Measurements from ENCODE around the gene KDM5C. TPM values are rescaled to one million over a fixed set of nuclear protein-coding genes. Genes with fewer than 3 reads are reported as not detected.
"Not testable (repeated sequence)": the region's sequence is repeated elsewhere in the genome, so short reads cannot be mapped to it uniquely, and the experiment has no call there.

KDM5C gene
- total and polyA plus RNA-seq, 9 of the 15 experiments (the other 6 are each of a cell fraction or from before 2014, with no cell fraction given), result 0.62 to 136 (median 52.4) TPM

- intact Hi-C loops (cut with micrococcal nuclease), result no loop called here
- 64% methylated on average over 3 of the region's 3 CpGs for WGBS (ENCODE audit: insufficient coverage, low coverage, missing lambda C conversion rate)
- Histone ChIP-seq H3K4me2 (ENCODE audit: insufficient read depth, low read length) (no peak overlapping the region), H3K9ac (ENCODE audit: insufficient read depth in 1 of 2, low read depth in 2 of 2, low read length in 2 of 2) (no peak overlapping the region), H3K9me3 (replicated peaks; ENCODE audit: control insufficient read depth, insufficient read depth, low read depth, low read length) (no peaks in the 10 kb centered on the region), H2AFZ (ENCODE audit: low read depth, low read length) (no peak overlapping the region), H3K4me1 (replicated peaks in 1 of 2; ENCODE audit: control insufficient read depth in 2 of 2, insufficient read depth in 2 of 2, low read length in 2 of 2) (no peaks in the 10 kb centered on the region), H3K27ac (ENCODE audit: extremely low read depth, low read depth, low read length) (no peak overlapping the region), H3K4me3 (no peak overlapping the region), H4K20me1 (replicated peaks; ENCODE audit: control insufficient read depth, insufficient read depth, low read length) (no peaks in the 10 kb centered on the region), H3K27me3 (ENCODE audit: control insufficient read depth in 2 of 2, insufficient read depth in 2 of 2, low read length in 2 of 2) (no peaks in the 10 kb centered on the region), H3K9me1 (ENCODE audit: control insufficient read depth, insufficient read depth, low read length) (no peaks in the 10 kb centered on the region), H3K36me3 (ENCODE audit: control insufficient read depth, insufficient read depth, low read length) (no peaks in the 10 kb centered on the region), H3K79me2 (ENCODE audit: control insufficient read depth, insufficient read depth, low read length) (no peaks in the 10 kb centered on the region)
- in situ Hi-C loops (cut with MboI), result no loop called here
- POLR2A ChIA-PET, result no interaction called here
- no peak for DNase-seq (ENCODE audit: extremely low read depth in 1 of 4, low spot score in 3 of 4)
- CTCF ChIA-PET (ENCODE audit: low intra/inter-chr PET ratio), result no interaction called here
- TF ChIP-seq ZNF785 (CRISPR knock-in tag; IDR thresholded peaks at IDR 0.05) (no peak), PPARD (CRISPR knock-in tag; IDR thresholded peaks at IDR 0.05) (no peak), MAFF (IDR thresholded peaks at IDR 0.05; ENCODE audit: low read length) (no peak), ELF4 (CRISPR knock-in tag; IDR thresholded peaks at IDR 0.05) (no peak), RBFOX2 (IDR thresholded peaks at IDR 0.05; ENCODE audit: low read depth, low read length) (no peak), ILF3 (IDR thresholded peaks at IDR 0.05; ENCODE audit: borderline replicate concordance) (no peak)
- TF ChIP-seq, protein P1, sequence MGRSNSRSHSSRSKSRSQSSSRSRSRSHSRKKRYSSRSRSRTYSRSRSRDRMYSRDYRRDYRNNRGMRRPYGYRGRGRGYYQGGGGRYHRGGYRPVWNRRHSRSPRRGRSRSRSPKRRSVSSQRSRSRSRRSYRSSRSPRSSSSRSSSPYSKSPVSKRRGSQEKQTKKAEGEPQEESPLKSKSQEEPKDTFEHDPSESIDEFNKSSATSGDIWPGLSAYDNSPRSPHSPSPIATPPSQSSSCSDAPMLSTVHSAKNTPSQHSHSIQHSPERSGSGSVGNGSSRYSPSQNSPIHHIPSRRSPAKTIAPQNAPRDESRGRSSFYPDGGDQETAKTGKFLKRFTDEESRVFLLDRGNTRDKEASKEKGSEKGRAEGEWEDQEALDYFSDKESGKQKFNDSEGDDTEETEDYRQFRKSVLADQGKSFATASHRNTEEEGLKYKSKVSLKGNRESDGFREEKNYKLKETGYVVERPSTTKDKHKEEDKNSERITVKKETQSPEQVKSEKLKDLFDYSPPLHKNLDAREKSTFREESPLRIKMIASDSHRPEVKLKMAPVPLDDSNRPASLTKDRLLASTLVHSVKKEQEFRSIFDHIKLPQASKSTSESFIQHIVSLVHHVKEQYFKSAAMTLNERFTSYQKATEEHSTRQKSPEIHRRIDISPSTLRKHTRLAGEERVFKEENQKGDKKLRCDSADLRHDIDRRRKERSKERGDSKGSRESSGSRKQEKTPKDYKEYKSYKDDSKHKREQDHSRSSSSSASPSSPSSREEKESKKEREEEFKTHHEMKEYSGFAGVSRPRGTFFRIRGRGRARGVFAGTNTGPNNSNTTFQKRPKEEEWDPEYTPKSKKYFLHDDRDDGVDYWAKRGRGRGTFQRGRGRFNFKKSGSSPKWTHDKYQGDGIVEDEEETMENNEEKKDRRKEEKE (IDR thresholded peaks at IDR 0.05; ENCODE audit: borderline replicate concordance in 1 of 2, control insufficient read depth in 1 of 2, low read depth in 2 of 2, low read length in 1 of 2), result no peak
- TF ChIP-seq, protein P2, sequence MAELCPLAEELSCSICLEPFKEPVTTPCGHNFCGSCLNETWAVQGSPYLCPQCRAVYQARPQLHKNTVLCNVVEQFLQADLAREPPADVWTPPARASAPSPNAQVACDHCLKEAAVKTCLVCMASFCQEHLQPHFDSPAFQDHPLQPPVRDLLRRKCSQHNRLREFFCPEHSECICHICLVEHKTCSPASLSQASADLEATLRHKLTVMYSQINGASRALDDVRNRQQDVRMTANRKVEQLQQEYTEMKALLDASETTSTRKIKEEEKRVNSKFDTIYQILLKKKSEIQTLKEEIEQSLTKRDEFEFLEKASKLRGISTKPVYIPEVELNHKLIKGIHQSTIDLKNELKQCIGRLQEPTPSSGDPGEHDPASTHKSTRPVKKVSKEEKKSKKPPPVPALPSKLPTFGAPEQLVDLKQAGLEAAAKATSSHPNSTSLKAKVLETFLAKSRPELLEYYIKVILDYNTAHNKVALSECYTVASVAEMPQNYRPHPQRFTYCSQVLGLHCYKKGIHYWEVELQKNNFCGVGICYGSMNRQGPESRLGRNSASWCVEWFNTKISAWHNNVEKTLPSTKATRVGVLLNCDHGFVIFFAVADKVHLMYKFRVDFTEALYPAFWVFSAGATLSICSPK (IDR thresholded peaks at IDR 0.05; ENCODE audit: borderline replicate concordance), result no peak
- no peak for FAIRE-seq
- no peak for ATAC-seq
- no TSS peak for BruUV-seq (replicated peaks)
Observed at GRCh38 chrX:53166103-53166502, 58.9 kb downstream of the KDM5C start.

DNA sequence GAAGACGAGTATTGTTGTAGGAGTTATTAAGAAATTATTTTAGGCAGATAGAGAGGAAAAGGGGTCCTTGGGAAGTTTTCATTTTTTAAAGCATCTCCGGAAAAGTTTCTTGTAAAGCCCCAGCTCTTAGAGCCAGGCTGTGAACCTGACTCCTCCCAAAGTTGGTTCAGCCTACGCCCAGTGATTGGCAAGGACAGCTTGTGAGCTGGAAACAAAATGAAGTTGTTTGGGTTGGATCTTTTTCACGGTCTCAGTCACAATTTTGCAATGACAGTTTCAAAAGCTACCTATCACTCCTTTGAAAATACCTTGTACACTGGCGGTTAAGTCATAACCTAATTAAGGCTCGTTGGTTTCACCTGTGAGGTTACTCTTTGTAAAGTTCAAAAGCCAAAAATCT is 60.4 kb downstream of the KDM5C start:
- H3K4me2 ChIP-seq (ENCODE audit: insufficient read depth, low read length); ATAC-seq; H3K4me1 ChIP-seq (replicated peaks in 1 of 2; ENCODE audit: control insufficient read depth in 2 of 2, insufficient read depth in 2 of 2, low read length in 2 of 2); FAIRE-seq; H3K9ac ChIP-seq (ENCODE audit: insufficient read depth in 1 of 2, low read depth in 2 of 2, low read length in 2 of 2); CTCF ChIA-PET (ENCODE audit: low intra/inter-chr PET ratio); H3K79me2 ChIP-seq (ENCODE audit: control insufficient read depth, insufficient read depth, low read length); H3K27me3 ChIP-seq (ENCODE audit: control insufficient read depth in 2 of 2, insufficient read depth in 2 of 2, low read length in 2 of 2); H4K20me1 ChIP-seq (replicated peaks; ENCODE audit: control insufficient read depth, insufficient read depth, low read length); DNase-seq (ENCODE audit: extremely low read depth in 1 of 4, low spot score in 3 of 4); intact Hi-C loops (cut with micrococcal nuclease); BruUV-seq (replicated peaks); H3K9me1 ChIP-seq (ENCODE audit: control insufficient read depth, insufficient read depth, low read length); H3K36me3 ChIP-seq (ENCODE audit: control insufficient read depth, insufficient read depth, low read length); H3K4me3 ChIP-seq; H3K9me3 ChIP-seq (replicated peaks; ENCODE audit: control insufficient read depth, insufficient read depth, low read depth, low read length); POLR2A ChIA-PET; in situ Hi-C loops (cut with MboI); H3K27ac ChIP-seq (ENCODE audit: extremely low read depth, low read depth, low read length); H2AFZ ChIP-seq (ENCODE audit: low read depth, low read length): not testable (repeated sequence)
- 31% methylated on average over 6 of the region's 6 CpGs for WGBS (ENCODE audit: insufficient coverage, low coverage, missing lambda C conversion rate)
